GM23248 (cell line): ENCODE measurements around the gene HOXD12.

Source experiments
- EZH2 ChIP-seq: fragments of 200-600 bp; sonication (generic); IDR thresholded peaks from 2 replicates; pipeline ENCODE4 v1.6.1; 2018; ENCODE audit warnings: antibody characterized with exemption, mild to moderate bottlenecking; ENCODE audit not compliant: insufficient read depth, poor library complexity, severe bottlenecking
- EZH2phosphoT487 ChIP-seq: fragments of 200-600 bp; sonication (generic); IDR thresholded peaks from 2 replicates; pipeline ENCODE4 v1.6.1; 2018; ENCODE audit warnings: antibody characterized with exemption, moderate library complexity, mild to moderate bottlenecking, low read depth; ENCODE audit not compliant: insufficient read depth

- TF ChIP-seq EZH2phosphoT487 (no peak), EZH2 (no peak)
These were observed 34.4 kb downstream of the HOXD12 start for GRCh38 chr2:176134035-176134434.
